ENCODE results near the gene KIAA2012.

The KIAA2012 gene

DNA sequence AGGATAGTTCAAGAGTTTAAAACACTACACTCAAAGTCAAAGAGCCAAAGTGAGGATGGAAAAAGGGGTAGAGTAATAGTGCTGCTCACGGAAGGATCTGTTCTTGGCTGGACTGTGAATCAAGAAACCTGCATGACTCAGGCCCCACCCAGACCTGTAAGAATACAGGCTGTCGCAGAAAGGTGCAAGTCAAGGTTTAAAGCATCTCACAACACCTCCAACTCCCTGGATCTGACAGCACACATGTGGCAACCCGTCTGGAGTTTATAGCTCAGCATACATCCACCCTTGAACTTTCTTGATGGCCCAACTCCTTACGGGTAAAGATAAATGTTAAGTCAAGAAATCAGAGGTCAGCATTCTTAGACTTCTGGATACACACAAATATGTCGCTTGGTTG lies 6.3 kb downstream of the KIAA2012 start:
- no peak for FAIRE-seq
- DNase-seq (ENCODE audit: low spot score): no peak

DNA sequence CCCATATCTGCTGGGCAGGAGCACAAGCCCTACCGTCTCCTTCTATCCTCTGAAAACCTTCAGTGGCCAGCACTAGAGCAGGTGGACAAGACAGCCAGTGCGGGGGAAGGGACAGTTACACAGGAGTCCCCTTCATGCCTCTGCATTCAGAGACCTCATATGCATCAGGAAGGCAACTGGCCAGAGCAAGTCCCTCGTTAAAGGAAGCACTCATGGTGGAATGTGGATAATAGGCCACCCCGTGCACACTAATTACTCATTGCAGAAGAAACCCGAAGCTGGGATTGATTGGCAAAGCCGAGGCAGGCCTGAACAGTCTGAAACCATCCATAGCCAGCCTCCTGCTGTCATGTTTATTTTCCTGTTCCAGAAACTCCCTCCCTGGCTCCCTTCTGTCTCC lies 11.2 kb downstream of the KIAA2012 start:
- no peak for DNase-seq (ENCODE audit: low spot score)
- no peak for FAIRE-seq

DNA sequence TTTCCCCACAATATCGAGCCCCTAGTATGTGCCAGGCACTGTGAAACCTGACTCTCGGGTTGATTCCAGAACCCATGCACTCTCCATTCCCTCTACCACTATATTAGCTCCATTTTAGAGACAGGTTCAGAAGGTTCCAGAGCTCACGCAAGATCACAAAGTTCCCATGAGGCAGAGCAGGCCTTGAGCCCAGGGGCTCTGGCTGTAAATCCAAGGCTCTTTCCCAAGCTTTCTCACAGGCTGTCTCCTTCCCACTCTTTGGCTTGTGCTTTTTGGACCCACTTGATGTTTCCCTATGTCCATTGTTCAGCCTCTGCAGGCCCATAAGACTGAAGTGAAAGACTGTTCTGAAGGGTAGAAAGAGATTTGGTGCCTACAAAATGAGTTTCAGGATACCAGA lies 15.7 kb downstream of the KIAA2012 start:
- FAIRE-seq (no peak), DNase-seq (ENCODE audit: low spot score) (no peak)

DNA sequence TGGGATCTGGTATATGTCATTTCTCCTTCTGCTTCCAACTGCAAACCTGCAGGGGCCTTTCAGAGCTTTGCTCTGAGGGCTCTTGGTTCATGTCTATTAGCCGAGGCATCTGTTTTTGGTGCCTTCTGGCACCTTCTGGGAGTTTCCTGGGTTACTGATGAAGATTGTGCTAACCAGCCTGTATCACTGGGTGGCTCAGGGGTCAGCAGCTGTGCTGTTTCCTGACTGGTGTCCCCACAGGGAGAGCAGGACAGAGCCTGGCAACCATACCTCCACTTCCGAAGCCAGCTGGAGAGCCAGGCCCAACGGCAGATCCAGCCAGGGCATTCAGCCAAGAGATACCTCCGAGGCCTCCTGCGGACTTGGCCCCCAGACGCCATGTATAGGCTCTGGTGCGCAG lies 17.5 kb downstream of the KIAA2012 start:
- no peak for FAIRE-seq
- DNase-seq (ENCODE audit: low spot score): no peak

DNA sequence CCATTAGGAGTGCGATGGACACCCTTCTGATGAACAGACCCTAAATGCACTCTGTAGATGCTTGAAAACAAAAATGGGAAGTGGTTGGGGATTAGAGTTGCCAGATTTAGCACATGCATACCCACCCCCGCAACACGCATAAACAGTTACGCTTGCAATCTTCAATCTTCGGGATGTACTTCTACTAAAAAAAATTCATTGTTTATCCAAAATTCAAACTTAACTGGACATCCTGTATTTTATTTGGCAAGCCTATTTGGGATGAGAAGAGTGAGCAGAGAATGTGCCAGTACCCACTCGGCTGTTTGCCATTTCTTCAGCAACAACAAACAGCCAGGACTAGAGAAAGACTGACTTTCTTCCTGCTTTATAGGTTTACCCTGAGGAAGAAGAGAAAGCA lies 18.4 kb downstream of the KIAA2012 start:
- DNase-seq (ENCODE audit: low spot score) (no peak), FAIRE-seq (no peak)

DNA sequence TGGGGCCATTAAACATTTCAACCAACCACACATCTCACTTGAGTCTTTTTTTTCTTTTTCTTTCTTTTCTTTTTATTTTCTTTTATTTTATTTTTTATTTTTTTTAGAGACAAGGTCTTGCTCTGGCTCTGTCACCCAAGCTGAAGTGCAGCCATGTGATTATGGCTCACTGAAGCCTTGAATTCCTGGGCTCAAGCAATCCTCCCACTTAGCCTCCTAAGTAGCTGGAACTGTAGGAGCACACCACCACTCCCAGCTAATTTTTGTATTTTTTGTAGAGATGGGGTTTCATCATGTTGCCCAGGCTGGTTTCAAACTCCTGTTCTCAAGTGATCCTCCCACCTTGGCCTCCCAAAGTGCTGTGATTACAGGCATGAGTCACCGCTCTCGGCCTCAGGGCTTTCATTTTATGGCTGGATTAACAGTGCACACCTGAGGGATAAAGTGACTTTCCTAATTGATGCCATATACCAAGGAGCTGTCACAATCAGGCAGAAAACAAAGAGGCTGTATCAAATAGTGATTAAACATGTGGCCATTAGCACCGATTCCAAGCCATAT lies 21.5 kb downstream of the KIAA2012 start:
- DNase-seq (ENCODE audit: low spot score) (no peak), FAIRE-seq (no peak)

DNA sequence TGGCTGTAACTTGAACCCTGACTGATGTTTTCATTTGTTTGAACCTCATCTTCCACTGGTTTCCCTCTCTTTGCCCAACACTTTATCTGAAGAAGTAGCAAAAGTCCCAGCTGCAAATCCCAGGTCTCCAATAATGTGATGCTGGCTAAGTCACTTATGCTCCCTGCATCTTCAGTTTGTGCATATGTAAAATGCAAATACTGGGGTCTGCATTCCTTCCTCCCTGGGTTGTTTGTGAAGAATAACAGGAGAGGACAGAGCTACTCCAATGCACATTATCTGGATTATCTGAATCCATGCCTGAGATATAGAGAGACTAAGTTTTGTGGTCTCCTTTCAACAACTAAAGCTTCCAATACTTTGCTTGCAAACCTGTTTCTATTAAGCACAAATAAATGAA lies 22.2 kb downstream of the KIAA2012 start:
- FAIRE-seq (no peak), DNase-seq (ENCODE audit: low spot score) (no peak)

DNA sequence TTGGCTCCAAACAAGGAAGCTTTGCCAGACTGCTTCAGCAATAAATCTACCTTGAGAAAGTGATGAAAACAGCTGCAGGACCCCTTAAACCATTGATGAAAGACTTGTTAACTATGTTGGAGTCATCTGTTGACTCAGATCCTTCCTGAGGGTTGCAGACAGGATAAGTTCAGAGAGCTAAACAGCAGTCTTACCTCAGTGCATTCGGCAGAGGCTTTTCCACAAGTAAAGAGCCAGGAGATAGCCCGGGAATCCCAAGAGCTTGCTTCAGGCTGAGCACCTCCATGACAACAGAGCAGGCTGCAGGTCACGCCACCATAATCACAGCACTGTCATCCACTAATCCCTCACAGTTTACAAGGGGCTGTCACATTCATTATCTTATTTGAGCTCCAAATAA lies 23.7 kb downstream of the KIAA2012 start:
- FAIRE-seq (no peak), DNase-seq (ENCODE audit: low spot score) (no peak)

DNA sequence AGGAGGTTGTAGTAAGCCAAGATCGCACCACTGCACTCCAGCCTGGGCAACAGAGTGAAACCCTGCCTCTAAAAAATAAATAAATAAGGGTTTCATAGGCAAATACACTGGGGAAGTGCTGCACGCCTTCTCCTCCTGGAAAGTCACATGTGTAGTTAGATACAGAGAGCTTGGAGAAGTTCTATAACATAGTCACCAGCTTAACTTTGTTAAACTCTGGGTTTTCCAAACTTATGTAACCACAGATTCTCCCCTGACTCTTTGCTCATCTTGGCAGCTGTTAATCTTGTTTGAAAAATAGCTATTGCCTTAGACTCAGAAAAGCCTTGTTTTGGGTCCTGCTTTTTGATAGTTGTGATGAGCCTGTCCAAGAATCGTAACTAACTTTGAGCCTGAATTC lies 25.2 kb downstream of the KIAA2012 start:
- DNase-seq (ENCODE audit: low spot score) (no peak), FAIRE-seq (no peak)

DNA sequence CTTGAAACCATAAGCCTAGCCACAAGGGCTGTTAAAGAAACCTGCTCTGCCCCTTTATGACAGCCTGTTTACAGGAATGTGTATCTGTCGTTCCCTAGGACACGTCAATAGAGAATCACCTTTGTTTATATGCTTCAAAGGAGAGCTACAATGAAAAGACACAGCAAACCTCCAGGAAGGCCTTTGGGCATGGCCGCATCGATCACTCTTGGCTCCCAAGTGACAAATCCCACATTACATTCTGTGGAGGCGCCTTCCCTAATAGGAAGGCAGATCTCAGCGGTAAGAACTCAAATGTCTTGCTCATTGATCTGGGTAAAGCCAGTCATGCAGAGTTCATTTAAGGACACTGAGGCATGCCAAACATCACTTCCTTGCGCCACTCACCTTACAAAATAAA lies 26.5 kb downstream of the KIAA2012 start:
- FAIRE-seq (no peak), DNase-seq (ENCODE audit: low spot score) (no peak)

DNA sequence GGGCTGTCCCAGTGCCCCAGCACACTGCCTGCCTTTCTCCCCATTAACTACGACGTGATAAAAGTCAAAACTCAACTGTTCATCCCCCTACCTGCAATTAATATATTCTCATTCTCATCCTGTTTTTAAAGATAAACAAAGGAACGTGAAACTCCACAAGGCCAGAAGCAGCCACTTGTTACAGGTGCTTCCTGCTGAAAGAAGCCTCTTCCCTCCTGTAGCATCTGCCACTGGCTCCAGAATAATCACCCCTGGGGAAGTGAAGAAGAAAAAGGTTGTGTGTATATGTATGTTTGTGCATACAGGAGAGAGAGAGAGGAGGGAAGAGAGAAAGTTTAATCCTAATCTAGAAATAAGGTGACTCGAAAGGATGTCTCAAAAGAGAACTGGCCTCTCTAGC lies 27.1 kb downstream of the KIAA2012 start:
- DNase-seq (ENCODE audit: low spot score): no peak
- FAIRE-seq: no peak

DNA sequence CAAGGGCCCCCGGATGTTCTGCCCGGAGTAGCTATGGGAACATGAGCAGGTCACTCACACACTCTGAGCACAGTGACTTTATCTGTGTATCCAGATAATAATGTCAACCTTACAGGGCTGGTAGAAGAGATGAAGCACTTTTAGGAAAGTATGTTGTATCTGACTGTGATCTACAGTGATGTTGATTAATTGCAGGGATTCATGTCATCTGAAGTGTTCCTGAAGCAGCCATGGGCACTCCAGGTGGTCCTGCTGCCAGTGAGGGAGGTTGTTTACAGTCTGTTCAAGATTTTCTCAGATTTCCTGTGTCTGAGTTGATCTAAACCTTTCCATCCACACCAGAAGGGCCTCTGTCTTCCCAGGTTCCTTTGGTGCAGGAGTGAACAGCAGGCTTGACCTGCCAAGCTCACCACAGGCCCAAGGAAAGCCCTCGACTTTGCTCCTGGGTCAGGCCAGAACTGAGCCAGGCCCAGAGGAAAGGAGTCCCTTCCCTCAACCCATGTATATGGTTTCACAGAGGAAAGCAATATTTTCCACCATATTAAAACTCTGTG lies 28.0 kb downstream of the KIAA2012 start:
- FAIRE-seq: no peak
- DNase-seq (ENCODE audit: low spot score): no peak

DNA sequence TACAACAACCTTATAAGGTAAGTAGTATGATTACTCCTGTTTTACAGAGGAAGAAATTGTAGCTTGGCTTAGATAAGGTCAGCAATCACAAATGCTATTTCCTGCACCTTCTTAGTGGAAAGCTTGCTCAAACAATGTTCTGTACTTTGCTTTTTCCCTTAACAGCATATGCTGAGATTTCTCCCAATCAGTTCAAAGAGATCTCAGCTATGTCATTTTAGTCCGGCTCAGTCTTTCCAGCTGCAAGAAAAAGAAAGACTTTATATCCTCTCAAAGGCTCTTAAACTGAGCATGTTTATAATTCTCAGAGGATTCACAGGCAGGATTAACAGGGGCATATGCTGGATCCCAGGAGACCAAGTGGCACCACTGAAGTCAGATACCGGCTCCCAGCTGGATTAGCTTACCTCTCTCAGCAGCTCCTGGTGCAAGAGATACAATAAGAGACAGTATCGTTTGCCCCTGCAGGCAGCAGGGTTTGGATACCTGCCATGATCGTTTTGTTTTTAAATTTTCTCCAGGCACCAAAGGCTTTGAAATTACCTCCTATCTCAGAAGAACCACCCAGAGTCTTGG lies 29.5 kb downstream of the KIAA2012 start:
- FAIRE-seq (no peak), DNase-seq (ENCODE audit: low spot score) (no peak)

DNA sequence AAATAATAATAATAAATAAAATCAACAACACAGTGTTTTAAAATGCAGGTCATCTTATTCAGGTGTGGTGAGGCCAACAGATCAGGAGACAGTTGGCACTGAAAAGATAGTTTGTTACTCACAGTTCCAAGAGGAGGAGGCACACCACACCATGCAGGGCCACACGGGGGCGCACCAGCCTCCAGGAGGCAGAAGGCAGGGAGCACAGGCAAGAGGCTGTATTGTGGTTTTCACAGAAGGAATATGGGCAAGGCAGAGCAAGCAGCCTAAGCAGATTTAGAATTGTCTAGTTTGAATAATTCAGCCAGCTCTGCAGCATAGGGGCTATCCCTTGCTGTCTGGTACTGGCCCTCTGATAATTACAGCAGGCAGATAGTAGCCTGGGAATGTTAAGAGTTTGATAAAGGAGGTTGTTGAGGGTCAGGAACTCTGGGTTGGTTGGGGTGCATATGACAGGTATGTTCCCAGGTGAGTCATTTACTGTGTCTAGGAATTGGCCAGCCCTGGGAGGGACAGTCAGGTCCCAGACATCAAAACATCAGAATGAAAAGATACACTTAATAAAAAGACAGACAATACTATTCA lies 31.3 kb downstream of the KIAA2012 start:
- DNase-seq (ENCODE audit: low spot score): peak; percentile 58

DNA sequence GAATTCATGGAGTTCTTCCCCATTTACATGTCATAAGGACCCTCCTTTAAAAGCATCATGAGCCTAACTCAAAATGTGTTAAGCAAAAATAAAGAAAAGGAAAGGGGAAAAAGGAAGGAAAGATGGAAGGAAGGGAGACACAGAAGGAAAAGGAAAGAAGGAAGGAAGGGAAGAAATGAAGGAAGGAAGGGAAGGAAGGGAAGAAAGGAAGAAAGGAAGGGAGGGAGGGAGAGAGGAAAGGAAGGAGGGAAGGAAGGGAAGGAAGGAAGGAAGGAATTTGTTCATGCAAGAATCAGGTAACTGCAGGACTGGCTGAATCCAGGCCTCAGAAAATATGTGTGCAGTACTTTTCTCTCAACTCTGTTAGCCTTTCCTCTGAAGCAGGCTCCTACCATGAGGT lies 32.0 kb downstream of the KIAA2012 start:
- DNase-seq (ENCODE audit: low spot score) (no peak), FAIRE-seq (no peak)

More for the DNA sequence above, 31.3 kb downstream of the KIAA2012 start:
- peak; percentile 56 for FAIRE-seq

DNA sequence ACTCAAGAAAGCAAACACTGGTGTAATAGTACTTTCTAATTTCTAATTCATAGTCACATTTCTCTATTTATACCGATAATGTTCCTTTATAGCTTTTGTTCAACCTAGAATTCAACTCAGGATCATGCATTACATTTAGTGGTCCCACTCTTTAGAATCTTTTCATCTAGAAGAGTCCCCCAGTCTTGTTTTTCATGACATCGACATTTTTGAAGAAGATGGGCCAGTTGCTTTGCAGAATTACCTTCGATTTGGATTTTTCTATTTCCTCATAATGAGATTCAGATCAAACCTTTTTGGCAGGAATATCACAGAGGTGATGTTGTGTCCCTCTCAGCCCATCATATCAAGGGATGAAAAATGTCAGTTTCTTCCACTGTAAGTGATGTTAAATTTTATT lies 35.3 kb downstream of the KIAA2012 start:
- no peak for FAIRE-seq
- DNase-seq (ENCODE audit: low spot score): no peak

DNA sequence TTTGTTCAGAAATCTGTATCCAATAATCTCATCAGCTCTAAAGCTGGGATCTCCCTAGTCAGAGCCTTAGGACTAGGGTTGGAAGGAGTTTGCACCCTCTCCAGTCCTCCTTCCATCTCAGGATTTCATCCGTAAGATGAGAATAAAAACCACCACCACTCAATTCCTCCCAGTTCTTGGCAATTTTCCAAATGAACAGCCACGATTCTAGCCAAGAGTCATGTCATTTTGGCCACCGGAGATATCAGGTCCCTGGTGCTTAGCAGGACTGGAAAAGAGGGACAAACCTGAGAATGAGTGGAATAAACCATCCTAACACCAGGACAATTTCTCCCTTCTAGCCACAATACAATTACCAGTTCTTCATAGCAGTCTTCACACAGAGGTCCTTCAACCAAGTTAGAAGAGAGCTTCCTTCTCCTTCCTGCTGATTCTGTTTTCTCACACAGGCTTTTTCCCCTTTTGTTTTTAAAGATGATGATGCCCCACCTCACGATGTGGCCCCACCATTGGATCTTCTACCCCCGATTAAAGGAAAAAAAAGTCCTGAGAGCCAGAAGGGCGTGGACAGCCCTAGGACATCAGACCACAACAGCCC lies 36.2 kb downstream of the KIAA2012 start:
- FAIRE-seq: no peak
- no peak for DNase-seq (ENCODE audit: low spot score)

DNA sequence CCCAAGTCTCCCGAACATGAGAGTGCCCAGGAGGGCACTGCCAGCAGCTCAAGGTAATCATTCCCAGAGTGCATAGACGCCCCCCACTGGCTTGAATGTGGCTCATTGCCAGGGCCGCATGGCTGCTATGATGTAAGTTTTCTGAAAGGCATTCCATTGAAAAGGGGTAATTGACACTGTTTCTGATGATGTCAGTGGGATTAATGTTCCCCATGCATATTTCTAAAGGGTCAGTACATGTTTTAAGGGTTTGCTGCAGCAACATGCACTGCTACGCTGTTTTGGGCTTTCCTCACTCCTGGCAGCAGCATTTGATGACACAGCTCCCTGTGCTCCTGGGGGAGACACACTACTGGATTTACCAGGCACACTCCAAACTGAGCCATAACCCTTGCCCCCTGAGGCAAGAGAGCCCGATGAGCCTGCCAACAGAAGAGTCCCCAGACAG lies 36.7 kb downstream of the KIAA2012 start:
- peak; percentile 20 for DNase-seq (ENCODE audit: low spot score)
- FAIRE-seq: no peak

DNA sequence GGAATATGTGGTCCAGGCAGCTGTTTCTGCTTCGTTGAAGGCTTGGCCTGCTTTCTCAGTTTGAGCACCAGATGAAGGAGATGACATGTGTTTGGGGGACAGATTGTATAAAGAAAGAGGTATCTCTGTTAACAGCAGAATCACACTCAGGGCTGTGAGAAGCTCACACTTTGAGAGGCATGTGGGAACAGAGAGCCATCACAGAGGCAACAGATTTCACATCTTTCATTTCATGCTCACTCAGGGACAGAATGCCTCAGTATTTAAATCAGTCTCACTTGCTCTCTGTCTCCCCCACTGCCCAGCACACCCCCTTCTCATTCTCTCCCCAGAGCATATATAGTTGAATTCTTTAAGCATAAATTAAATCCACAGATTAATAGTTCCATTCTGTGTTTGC lies 37.4 kb downstream of the KIAA2012 start:
- no peak for DNase-seq (ENCODE audit: low spot score)
- FAIRE-seq: no peak

DNA sequence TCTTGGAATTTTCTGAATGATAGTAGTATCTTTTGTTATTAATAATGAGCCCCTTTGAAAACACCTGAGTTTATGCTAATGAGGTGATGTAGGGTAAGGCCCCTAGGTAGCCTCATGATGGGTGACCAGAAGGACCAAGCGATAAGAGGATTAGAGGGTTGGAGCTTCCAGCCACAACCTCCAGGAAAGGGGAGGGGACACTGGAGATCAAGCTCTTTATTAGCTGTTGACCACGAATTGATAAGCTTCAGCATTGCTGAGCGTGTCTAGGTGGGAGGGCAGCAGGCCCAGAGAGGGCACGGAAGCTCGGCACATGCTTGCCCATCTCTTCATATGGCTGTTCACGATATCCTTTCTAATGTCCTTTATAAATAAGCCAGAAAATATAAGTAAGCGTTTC lies 39.0 kb downstream of the KIAA2012 start:
- FAIRE-seq (no peak), DNase-seq (ENCODE audit: low spot score) (no peak)

DNA sequence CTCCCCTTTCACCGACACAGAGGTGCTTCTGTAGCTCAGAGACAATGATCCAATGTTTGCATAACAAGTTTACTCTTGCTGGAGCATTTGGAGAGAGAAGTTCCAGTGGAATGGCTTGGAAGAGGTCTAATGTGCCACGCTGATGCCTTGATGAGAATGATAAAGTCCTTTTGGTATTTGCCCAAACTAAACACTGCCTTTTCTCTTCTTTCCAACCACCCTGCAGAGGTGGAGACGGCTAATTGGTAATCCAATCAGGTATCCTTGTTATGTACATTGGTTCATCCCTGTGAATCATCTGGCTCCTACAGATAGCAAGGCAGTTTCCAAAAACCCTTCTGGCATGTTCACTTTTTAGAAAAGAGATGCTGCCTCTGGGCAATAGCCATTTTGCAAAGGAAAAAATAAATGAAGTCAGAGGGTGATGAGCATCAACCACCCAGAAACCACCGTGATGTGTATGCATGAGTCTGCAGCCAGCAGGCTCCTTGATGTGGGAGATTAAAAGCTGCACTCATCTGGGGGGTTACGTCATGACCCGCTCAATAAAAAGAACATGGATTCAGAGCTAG lies 40.6 kb downstream of the KIAA2012 start:
- no peak for FAIRE-seq

DNA sequence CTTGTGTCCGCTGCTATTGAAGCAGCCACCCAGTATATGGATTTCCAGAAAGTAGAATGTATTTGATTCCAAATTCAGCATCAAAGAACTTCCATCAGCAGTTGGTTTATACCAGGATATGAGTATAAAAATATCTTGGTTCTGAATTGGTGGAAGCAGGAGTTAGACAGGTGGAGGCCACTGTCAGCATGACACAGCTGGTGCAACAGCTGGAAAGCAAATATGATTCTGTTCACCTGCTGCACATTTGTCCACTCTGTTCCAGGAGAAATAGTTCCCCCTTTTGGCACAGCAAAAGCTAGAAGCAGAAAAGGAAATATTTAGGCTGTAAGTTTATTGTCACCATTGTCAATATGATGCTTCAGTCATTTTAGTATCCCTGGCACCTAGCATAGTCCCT lies 41.2 kb downstream of the KIAA2012 start:
- DNase-seq (ENCODE audit: low spot score): no peak
- no peak for FAIRE-seq

More for the DNA sequence above, 40.6 kb downstream of the KIAA2012 start:
- DNase-seq (ENCODE audit: low spot score): no peak
